Amniotic epithelial cell (primary cell): ENCODE measurements around the gene CPHXL.
A peak's percentile ranks its signal among the peaks of the same experiment; 100 is the strongest.

ENCODE experiments used
- DNase-seq: peaks from one replicate; pipeline ENCODE4 v3.0.0-alpha.2; 2010; ENCODE audit warnings: low read depth

Gene CPHXL

GRCh38 chr16:75701361-75701760, 24.9 kb downstream of the CPHXL start, which contains the start of gene DUXB:
DUXB (minus strand) TSS chr16:75701461; CDS start chr16:75701418, 43 bp downstream.
- no peak for DNase-seq

- no peak for DNase-seq
These were observed 28.7 kb downstream of the CPHXL start for GRCh38 chr16:75697571-75697970.

GRCh38 chr16:75695708-75696107, 30.6 kb downstream of the CPHXL start:
- DNase-seq, result no peak

- DNase-seq, result no peak
These were observed 38.9 kb downstream of the CPHXL start for GRCh38 chr16:75687361-75687760.

- no peak for DNase-seq
These were observed 44.0 kb downstream of the CPHXL start for GRCh38 chr16:75682308-75682707.

- peak; percentile 61 for DNase-seq
These were observed 46.9 kb downstream of the CPHXL start for GRCh38 chr16:75679366-75679765.

- DNase-seq, result no peak
These were observed 49.4 kb downstream of the CPHXL start, which contains the start of gene CPHXL2 for GRCh38 chr16:75676909-75677308. CPHXL2 (minus strand) TSS chr16:75677009; CDS start chr16:75676999, 10 bp downstream.

- DNase-seq, result no peak
These were observed 58.8 kb downstream of the CPHXL start for GRCh38 chr16:75667503-75667902.
